Type B pancreatic cell (in vitro differentiated cells): Measurements from ENCODE around the gene PI4K2A. TPM values are rescaled to one million over a fixed set of nuclear protein-coding genes. Genes with fewer than 3 reads are reported as not detected.

Experiments used
- DNase-seq: peaks from one replicate; pipeline ENCODE4 v3.0.0; 2021; ENCODE audit warnings: mixed read lengths; ENCODE audit not compliant: unreplicated experiment; ENCODE audit errors: extremely low spot score
- H3K27ac Mint-ChIP-seq: 2 replicates; pipeline ENCODE4 v1.8.0; 2021; ENCODE audit warnings: mild to moderate bottlenecking, mixed read lengths
- H3K27me3 Mint-ChIP-seq: 2 replicates; pipeline ENCODE4 v1.8.0; 2021; ENCODE audit warnings: mixed read lengths
- H3K36me3 Mint-ChIP-seq: 2 replicates; pipeline ENCODE4 v1.8.0; 2021; ENCODE audit warnings: mixed read lengths
- H3K4me1 Mint-ChIP-seq: one replicate; pipeline ENCODE4 v1.8.0; 2021; ENCODE audit warnings: mixed read lengths; ENCODE audit not compliant: unreplicated experiment
- H3K4me3 Mint-ChIP-seq: 2 replicates; pipeline ENCODE4 v1.8.0; 2021; ENCODE audit warnings: mild to moderate bottlenecking, mixed read lengths
- H3K9me3 Mint-ChIP-seq: 2 replicates; pipeline ENCODE4 v1.8.0; 2021; ENCODE audit warnings: mixed read lengths
- CTCF ChIP-seq: fragments of 200-600 bp; sonication (generic); conservative IDR thresholded peaks from 2 replicates; pipeline ENCODE4 v1.5.0; 2021; ENCODE audit warnings: antibody characterized with exemption, mild to moderate bottlenecking
- total RNA-seq: library from RNA; stranded (reverse); gene quantifications from 2 replicates; pipeline ENCODE4 v1.2.1, GENCODE V29; 2021; ENCODE audit warnings: low replicate concordance

Gene PI4K2A
- total RNA-seq, 1 donor from 2014 or later = 19.3 TPM

GRCh38 chr10:97719602-97720001 lies 79.1 kb downstream of the PI4K2A start:
- Mint-ChIP-seq H3K27ac (no peak overlapping the region), H3K4me3 (no peak overlapping the region), H3K4me1 (peaks cover 22% of the 10 kb centered on the region), H3K9me3 (no peaks in the 10 kb centered on the region), H3K27me3 (no peaks in the 10 kb centered on the region), H3K36me3 (peaks cover 11% of the 10 kb centered on the region)
- DNase-seq = no peak
- no peak for TF ChIP-seq CTCF

GRCh38 chr10:97721871-97722780 lies 81.7 kb downstream of the PI4K2A start:
- TF ChIP-seq CTCF = no peak
- Mint-ChIP-seq H3K36me3 (peaks cover 6% of the 10 kb centered on the region), H3K4me3 (no peak overlapping the region), H3K27me3 (no peaks in the 10 kb centered on the region), H3K27ac (no peak overlapping the region), H3K9me3 (peaks cover 5% of the 10 kb centered on the region), H3K4me1 (peaks cover 27% of the 10 kb centered on the region)
- DNase-seq = no peak

- Mint-ChIP-seq H3K36me3 (peaks cover 3% of the 10 kb centered on the region), H3K27me3 (no peaks in the 10 kb centered on the region), H3K9me3 (peaks cover 5% of the 10 kb centered on the region), H3K4me1 (peaks cover 24% of the 10 kb centered on the region), H3K27ac (no peak overlapping the region), H3K4me3 (no peak overlapping the region)
- no peak for DNase-seq
- no peak for TF ChIP-seq CTCF
Measured at GRCh38 chr10:97723001-97723400, 82.5 kb downstream of the PI4K2A start.

- no peak overlapping the region for H3K4me3 Mint-ChIP-seq
- peaks cover 9% of the 10 kb centered on the region for H3K4me1 Mint-ChIP-seq
- no peaks in the 10 kb centered on the region for H3K36me3 Mint-ChIP-seq
- no peaks in the 10 kb centered on the region for H3K27me3 Mint-ChIP-seq
- TF ChIP-seq CTCF = no peak
- H3K27ac Mint-ChIP-seq = no peak overlapping the region
- DNase-seq = no peak
- H3K9me3 Mint-ChIP-seq = peaks cover 5% of the 10 kb centered on the region
Measured at GRCh38 chr10:97724341-97724941, 84.0 kb downstream of the PI4K2A start.

Other genes starting within 250 kb of the PI4K2A start
- 34.5 and 41.6 TPM in 2 replicates for gene RRP12, start 239.3 kb upstream of the PI4K2A start, total RNA-seq
- 200 and 207 TPM in 2 replicates for gene PGAM1, start 214.5 kb upstream of the PI4K2A start, total RNA-seq
- gene EXOSC1, start 194.7 kb upstream of the PI4K2A start, total RNA-seq = 34.8 and 36.1 TPM in 2 replicates
- gene ZDHHC16, start 194.5 kb upstream of the PI4K2A start, total RNA-seq = 50.7 and 53.7 TPM in 2 replicates
- gene MMS19, start 142.2 kb upstream of the PI4K2A start, total RNA-seq = 85.9 and 94.8 TPM in 2 replicates
- 11.6 and 16.1 TPM in 2 replicates for gene UBTD1, start 141.7 kb upstream of the PI4K2A start, total RNA-seq
- gene ANKRD2, start 67.9 kb upstream of the PI4K2A start, total RNA-seq = 0.19 TPM in 1 of 2 replicates, not detected in the other
- 0.57 and 2.1 TPM in 2 replicates for gene HOGA1, start 56.3 kb upstream of the PI4K2A start, total RNA-seq
- gene C10orf62, start 51.0 kb upstream of the PI4K2A start, total RNA-seq = 0.34 TPM in 1 of 2 replicates, not detected in the other
- gene MORN4, start 7.2 kb upstream of the PI4K2A start, total RNA-seq = 9.0 and 15.8 TPM in 2 replicates
- gene AVPI1, start 46.6 kb downstream of the PI4K2A start, total RNA-seq = 7.8 and 16.2 TPM in 2 replicates
- gene MARVELD1, start 73.1 kb downstream of the PI4K2A start, total RNA-seq = 16.8 and 43.7 TPM in 2 replicates
- gene ZFYVE27, start 96.5 kb downstream of the PI4K2A start, total RNA-seq = 25.6 and 28.8 TPM in 2 replicates
- gene SFRP5, start 131.3 kb downstream of the PI4K2A start, total RNA-seq = 5.7 and 9.6 TPM in 2 replicates
- 0.41 and 0.52 TPM in 2 replicates for gene GOLGA7B, start 209.2 kb downstream of the PI4K2A start, total RNA-seq